PC-9 (cell line): Measurements from ENCODE around the gene SPATA7. TPM values are rescaled to one million over a fixed set of nuclear protein-coding genes. Genes with fewer than 3 reads are reported as not detected.

Experiments used
- Bru-seq: library from RNA; stranded (reverse); fragments of 400-500 nt; gene quantifications from one replicate; lab custom pipeline; 2021; lab: Mats Ljungman, UMichigan
- BruChase-seq, 2 experiments: library from RNA; stranded (reverse); fragments of 400-500 nt; gene quantifications; one replicate each; lab custom pipeline; 2021; lab: Mats Ljungman, UMichigan
- BruUV-seq: library from RNA; stranded (reverse); fragments of 400-500 nt; replicated peaks from 2 replicates; lab custom pipeline; 2021; lab: Mats Ljungman, UMichigan
- CTCF ChIA-PET: fragments of 300-600 bp; sonication (Branson Sonifier 250); formaldehyde crosslinking; loops from one replicate; lab custom pipeline; 2022; ENCODE audit warnings: antibody characterized with exemption; lab: Charles Lee
- POLR2A ChIA-PET: fragments of 300-600 bp; sonication (Branson Sonifier 250); formaldehyde crosslinking; loops from one replicate; lab custom pipeline; 2022; ENCODE audit warnings: antibody characterized with exemption; ENCODE audit not compliant: unreplicated experiment; lab: Charles Lee
- DNase-seq, 2 experiments: peaks; one replicate each; pipeline versions ENCODE4 v3.0.0 to v3.0.0-alpha.2; 2015 to 2022; ENCODE audit warnings: mixed read lengths in 1 of 2
- H2AFZ ChIP-seq: fragments of 200-600 bp; sonication (generic); 2 replicates; pipeline ENCODE4 v1.8.1; 2017; ENCODE audit warnings: antibody characterized with exemption
- H3F3A ChIP-seq: fragments of 200-600 bp; sonication (generic); 2 replicates; pipeline ENCODE4 v1.8.1; 2017; ENCODE audit warnings: antibody characterized with exemption, mild to moderate bottlenecking, low read depth; ENCODE audit not compliant: insufficient read depth
- H3K27ac ChIP-seq: fragments of 200-600 bp; sonication (generic); 2 replicates; pipeline ENCODE4 v1.6.1; 2016; ENCODE audit warnings: mixed run types
- H3K27me3 ChIP-seq: fragments of 200-600 bp; sonication (generic); 2 replicates; pipeline ENCODE4 v1.6.1; 2016; ENCODE audit warnings: low read depth, mixed run types; ENCODE audit not compliant: insufficient read depth
- H3K36me3 ChIP-seq: fragments of 200-600 bp; sonication (generic); 2 replicates; pipeline ENCODE4 v1.6.1; 2016; ENCODE audit warnings: low read depth, mixed run types
- H3K4me1 ChIP-seq: fragments of 200-600 bp; sonication (generic); replicated peaks from 2 replicates; pipeline ENCODE4 v1.6.1; 2016; ENCODE audit warnings: mixed run types; ENCODE audit not compliant: insufficient read depth
- H3K4me2 ChIP-seq: fragments of 200-600 bp; sonication (generic); 2 replicates; pipeline ENCODE4 v1.6.1; 2017; ENCODE audit warnings: mixed run types
- H3K4me3 ChIP-seq: fragments of 200-600 bp; sonication (generic); 2 replicates; pipeline ENCODE4 v1.6.1; 2016; ENCODE audit warnings: mixed run types
- H3K79me2 ChIP-seq: fragments of 200-600 bp; sonication (generic); 2 replicates; pipeline ENCODE4 v1.6.1; 2017; ENCODE audit warnings: low read depth, mixed run types
- H3K9me2 ChIP-seq: fragments of 200-600 bp; sonication (generic); 2 replicates; pipeline ENCODE4 v1.8.1; 2017; ENCODE audit warnings: mild to moderate bottlenecking; ENCODE audit not compliant: insufficient read depth
- H3K9me3 ChIP-seq: fragments of 200-600 bp; sonication (generic); 2 replicates; pipeline ENCODE4 v1.8.1; 2016; ENCODE audit warnings: low read depth; ENCODE audit not compliant: insufficient read depth
- H4K20me1 ChIP-seq: fragments of 200-600 bp; sonication (generic); 2 replicates; pipeline ENCODE4 v1.8.1; 2017; ENCODE audit not compliant: insufficient read depth
- CTCF ChIP-seq: fragments of 200-600 bp; sonication (generic); conservative IDR thresholded peaks from 2 replicates; pipeline ENCODE4 v1.6.1; 2017; ENCODE audit warnings: mixed run types, antibody characterized with exemption, mild to moderate bottlenecking, moderate library complexity
- EZH2 ChIP-seq: fragments of 200-600 bp; sonication (generic); IDR thresholded peaks from 2 replicates; pipeline ENCODE4 v1.8.0; 2017; ENCODE audit warnings: antibody characterized with exemption, low read depth
- intact Hi-C: fragments of 100-400 bp; cut with micrococcal nuclease; formaldehyde crosslinking; loops from one replicate; pipeline ENCODE4 v1.10.0; 2022; ENCODE audit not compliant: unreplicated experiment
- long read RNA-seq: library from polyadenylated mRNA; stranded (forward); transcript quantifications from one replicate; pipeline ENCODE4 v2.0.0, GENCODE V29; 2022
- total RNA-seq: library from RNA; stranded (reverse); gene quantifications from 2 replicates; pipeline ENCODE4 v1.2.3, GENCODE V29; 2021

The SPATA7 gene
- 2.4 and 2.9 TPM in 2 replicates for total RNA-seq
- percentile 41 among the genes with signal in this experiment for Bru-seq, nascent RNA
- BruChase-seq, experiment 1, labeled RNA remaining after a 2-hour chase, result percentile 49 among the genes with signal in this experiment
- percentile 26 among the genes with signal in this experiment for BruChase-seq, experiment 2, labeled RNA remaining after a 6-hour chase
- long read RNA-seq, partial matches to known transcripts, result 0 of 3 reads
- long read RNA-seq, other reads (novel, unspliced or antisense), result 1 of 3 reads

GRCh38 chr14:88385212-88386101 is at the start of gene SPATA7:
Gene SPATA7, plus strand, starts transcription at chr14:88385657. Its CDS starts 162 bp downstream, at chr14:88385819.
- Histone ChIP-seq H3F3A (no peaks in the 10 kb centered on the region), H3K36me3 (no peaks in the 10 kb centered on the region), H3K9me3 (no peaks in the 10 kb centered on the region), H3K4me1 (0 out of 2 replicates have a peak, but pooled peaks cover 5% of the 10 kb centered on the region), H3K27me3 (no peaks in the 10 kb centered on the region), H4K20me1 (no peaks in the 10 kb centered on the region), H3K4me2 (peak within 1 kb of the TSS; percentile 78), H3K9me2 (no peaks in the 10 kb centered on the region), H3K4me3 (peak within 1 kb of the TSS; percentile 80), H3K79me2 (no peaks in the 10 kb centered on the region), H2AFZ (peak within 1 kb of the TSS; percentile 96), H3K27ac (no peak within 1 kb of the TSS)
- TF ChIP-seq CTCF, result no peak
- no peak for TF ChIP-seq EZH2
- BruUV-seq, result no TSS peak
- peak; percentile 53 to 69 for DNase-seq
- ChIA-PET CTCF (no interaction called here), POLR2A (no interaction called here)
- intact Hi-C loops, result no loop called here

GRCh38 chr14:88340357-88340756 is 45.1 kb upstream of the SPATA7 start:
- H3K36me3 ChIP-seq, result no peaks in the 10 kb centered on the region
- H3K4me2 ChIP-seq, result no peak overlapping the region
- TF ChIP-seq CTCF (no peak), EZH2 (no peak)
- no peaks in the 10 kb centered on the region for H3K4me1 ChIP-seq
- BruUV-seq, result no TSS peak
- DNase-seq, result no peak
- no peaks in the 10 kb centered on the region for H3K9me3 ChIP-seq
- no peaks in the 10 kb centered on the region for H3K9me2 ChIP-seq
- intact Hi-C loops, result no loop called here
- H3F3A ChIP-seq, result no peaks in the 10 kb centered on the region
- POLR2A ChIA-PET, result no interaction called here
- no peak overlapping the region for H3K27ac ChIP-seq
- no peak overlapping the region for H2AFZ ChIP-seq
- H3K79me2 ChIP-seq, result no peaks in the 10 kb centered on the region
- no peaks in the 10 kb centered on the region for H4K20me1 ChIP-seq
- H3K4me3 ChIP-seq, result no peak overlapping the region
- no peaks in the 10 kb centered on the region for H3K27me3 ChIP-seq
- CTCF ChIA-PET, result no interaction called here

DNA sequence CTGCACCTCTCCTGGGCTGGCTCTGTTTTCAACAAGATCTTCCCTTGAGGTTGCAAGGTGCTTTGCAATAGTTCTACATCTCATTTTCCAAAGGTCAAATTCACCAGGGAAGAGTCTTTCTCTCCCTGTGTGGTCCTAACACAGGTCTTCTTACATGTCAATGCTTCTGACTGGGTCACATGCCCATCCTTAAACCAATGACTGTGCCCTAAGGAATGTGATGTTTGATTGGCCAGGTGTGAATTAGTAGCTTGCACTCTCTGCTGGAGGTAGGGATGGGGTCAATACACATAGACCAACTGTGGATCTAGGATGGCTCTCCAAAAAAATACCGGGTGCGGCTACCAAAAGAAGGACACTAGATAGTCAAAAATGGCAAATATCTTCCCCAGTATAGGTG is 42.5 kb upstream of the SPATA7 start:
- no peaks in the 10 kb centered on the region for H3K79me2 ChIP-seq
- H3K4me2 ChIP-seq, result no peak overlapping the region
- ChIA-PET CTCF (no interaction called here), POLR2A (no interaction called here)
- TF ChIP-seq EZH2, result no peak
- TF ChIP-seq CTCF, result no peak
- BruUV-seq, result no TSS peak
- H3K36me3 ChIP-seq, result no peaks in the 10 kb centered on the region
- intact Hi-C loops, result no loop called here
- no peaks in the 10 kb centered on the region for H3F3A ChIP-seq
- no peaks in the 10 kb centered on the region for H4K20me1 ChIP-seq
- H3K27me3 ChIP-seq, result no peaks in the 10 kb centered on the region
- no peaks in the 10 kb centered on the region for H3K4me1 ChIP-seq
- no peak for DNase-seq
- H3K9me3 ChIP-seq, result no peaks in the 10 kb centered on the region
- H2AFZ ChIP-seq, result no peak overlapping the region
- no peak overlapping the region for H3K27ac ChIP-seq
- no peak overlapping the region for H3K4me3 ChIP-seq
- no peaks in the 10 kb centered on the region for H3K9me2 ChIP-seq
